DND-41 (cell line): ENCODE data around the gene LDAF1.
"Not testable (repeated sequence)": the region's sequence is repeated elsewhere in the genome, so short reads cannot be mapped to it uniquely, and the experiment has no call there.

Experiments
- ATAC-seq: fragments of 200-7000 bp; cut with Tn5 transposase; 3 replicates; pipeline ENCODE4 v1.9.1; 2021; ENCODE audit warnings: low read depth; ENCODE audit not compliant: insufficient read depth
- DNase-seq: peaks from one replicate; pipeline ENCODE4 v3.0.0-alpha.2; 2020
- H2AFZ ChIP-seq: 2 replicates; pipeline ENCODE4 v1.6.0; 2012; ENCODE audit warnings: low read depth, low read length
- H3K27ac ChIP-seq: 2 replicates; pipeline ENCODE4 v1.5.1; 2012; ENCODE audit warnings: low read length, inconsistent platforms
- H3K27me3 ChIP-seq: fragments of 200-600 bp; sonication (generic); 2 replicates; pipeline ENCODE4 v1.6.0; 2012; ENCODE audit warnings: low read length, mild to moderate bottlenecking, inconsistent platforms; ENCODE audit not compliant: insufficient read depth, poor library complexity
- H3K36me3 ChIP-seq: 2 replicates; pipeline ENCODE4 v1.5.1; 2012; ENCODE audit warnings: low read length, inconsistent platforms; ENCODE audit not compliant: insufficient read depth
- H3K4me1 ChIP-seq: 2 replicates; pipeline ENCODE4 v1.5.1; 2012; ENCODE audit warnings: mild to moderate bottlenecking, low read length; ENCODE audit not compliant: insufficient read depth
- H3K4me2 ChIP-seq: 2 replicates; pipeline ENCODE4 v1.6.0; 2012; ENCODE audit warnings: mild to moderate bottlenecking, moderate library complexity, low read length, inconsistent platforms; ENCODE audit not compliant: insufficient read depth
- H3K4me3 ChIP-seq, 2 experiments: fragments of 200-600 bp in 1 of 2; shearing (Covaris generic) in 1 of 2; 2 replicates each; pipeline ENCODE4 v1.5.1; 2012 to 2016; ENCODE audit warnings: inconsistent platforms in 2 of 2, low read length in 2 of 2, mild to moderate bottlenecking in 2 of 2, low read depth in 1 of 2, moderate library complexity in 1 of 2
- H3K79me2 ChIP-seq: 2 replicates; pipeline ENCODE4 v1.6.0; 2012; ENCODE audit warnings: low read length, inconsistent platforms; ENCODE audit not compliant: insufficient read depth
- H3K9ac ChIP-seq: 2 replicates; pipeline ENCODE4 v1.6.0; 2012; ENCODE audit warnings: low read depth, mild to moderate bottlenecking, inconsistent platforms, low read length, moderate library complexity
- H3K9me3 ChIP-seq: 2 replicates; pipeline ENCODE4 v1.5.1; 2012; ENCODE audit warnings: low read length, moderate library complexity, mild to moderate bottlenecking, inconsistent platforms; ENCODE audit not compliant: insufficient read depth, severe bottlenecking
- H4K20me1 ChIP-seq: 2 replicates; pipeline ENCODE4 v1.6.0; 2012; ENCODE audit warnings: low read length; ENCODE audit not compliant: insufficient read depth
- CTCF ChIP-seq: IDR thresholded peaks from 2 replicates; pipeline ENCODE4 v1.5.1; 2012; ENCODE audit warnings: borderline replicate concordance, low read length, moderate library complexity, mild to moderate bottlenecking; ENCODE audit not compliant: poor library complexity, severe bottlenecking; ENCODE audit errors: extremely low read depth
- EZH2 ChIP-seq: IDR thresholded peaks from 3 replicates; pipeline ENCODE4 v1.6.1; 2012; ENCODE audit warnings: borderline replicate concordance, low read depth, mild to moderate bottlenecking, moderate library complexity, low read length, inconsistent platforms; ENCODE audit not compliant: severe bottlenecking

Gene LDAF1

GRCh38 chr16:21167360-21167759 lies 8.9 kb downstream of the LDAF1 start:
- DNase-seq, result no peak
- Histone ChIP-seq H2AFZ (no peak overlapping the region), H3K36me3 (peaks cover 45% of the 10 kb centered on the region), H4K20me1 (no peaks in the 10 kb centered on the region), H3K4me2 (no peak overlapping the region), H3K4me3 (no peak overlapping the region), H3K9ac (no peak overlapping the region), H3K79me2 (no peaks in the 10 kb centered on the region), H3K27ac (no peak overlapping the region), H3K27me3 (no peaks in the 10 kb centered on the region), H3K4me1 (no peaks in the 10 kb centered on the region), H3K9me3 (no peaks in the 10 kb centered on the region)
- TF ChIP-seq CTCF, result no peak
- TF ChIP-seq EZH2, result no peak
- ATAC-seq, result no peak

- H3K27ac ChIP-seq, result no peak overlapping the region
- no peaks in the 10 kb centered on the region for H3K9me3 ChIP-seq
- H3K79me2 ChIP-seq, result no peaks in the 10 kb centered on the region
- peaks cover 39% of the 10 kb centered on the region for H3K36me3 ChIP-seq
- ATAC-seq (no peak), DNase-seq (no peak)
- H3K9ac ChIP-seq, result no peak overlapping the region
- no peaks in the 10 kb centered on the region for H4K20me1 ChIP-seq
- no peak for TF ChIP-seq CTCF
- no peak for TF ChIP-seq EZH2
- H3K4me1 ChIP-seq, result no peaks in the 10 kb centered on the region
- no peak overlapping the region for H3K4me2 ChIP-seq
- no peak overlapping the region for H3K4me3 ChIP-seq
- H3K27me3 ChIP-seq, result no peaks in the 10 kb centered on the region
- H2AFZ ChIP-seq, result no peak overlapping the region
Measured at GRCh38 chr16:21167929-21168602, 9.6 kb downstream of the LDAF1 start.

- no peak for TF ChIP-seq CTCF
- no peak for TF ChIP-seq EZH2
Measured at GRCh38 chr16:21169249-21169981, 10.9 kb downstream of the LDAF1 start.

GRCh38 chr16:21170116-21170515 lies 11.6 kb downstream of the LDAF1 start:
- not testable (repeated sequence) for H3K4me1 ChIP-seq

More at GRCh38 chr16:21169249-21169981, 10.9 kb downstream of the LDAF1 start:
- Histone ChIP-seq H3K4me3 (no peak overlapping the region), H3K4me2 (no peak overlapping the region), H3K79me2 (no peaks in the 10 kb centered on the region), H3K4me1 (no peaks in the 10 kb centered on the region), H3K36me3 (peaks cover 32% of the 10 kb centered on the region), H4K20me1 (no peaks in the 10 kb centered on the region), H2AFZ (no peak overlapping the region), H3K27ac (no peak overlapping the region), H3K9me3 (no peaks in the 10 kb centered on the region), H3K27me3 (no peaks in the 10 kb centered on the region), H3K9ac (no peak overlapping the region)
- ATAC-seq, result no peak
- no peak for DNase-seq

More at GRCh38 chr16:21170116-21170515, 11.6 kb downstream of the LDAF1 start:
- H3K79me2 ChIP-seq, H3K9me3 ChIP-seq, H4K20me1 ChIP-seq, H3K4me2 ChIP-seq, ATAC-seq, DNase-seq, H2AFZ ChIP-seq, H3K27me3 ChIP-seq, H3K27ac ChIP-seq, H3K4me3 ChIP-seq, H3K9ac ChIP-seq: not testable (repeated sequence)
- peaks cover 29% of the 10 kb centered on the region for H3K36me3 ChIP-seq
